ENCODE results near the gene TOR2A. TPM values are rescaled to one million over a fixed set of nuclear protein-coding genes. Genes with fewer than 3 reads are reported as not detected.

TOR2A gene
- polyA plus RNA-seq, 3 donors: 57.4 to 63.8 (median 60.0) TPM

- Mint-ChIP-seq H3K36me3 (no peaks in the 10 kb centered on the region), H3K4me3 (no peak overlapping the region), H3K4me1 (no peaks in the 10 kb centered on the region), H3K27me3 (ENCODE audit: low read depth in 3 of 3) (peaks cover 2 to 7% (median 2%) of the 10 kb centered on the region in 3 donors), H3K9me3 (peaks cover 0 to 2% (median 0%) of the 10 kb centered on the region in 7 donors), H3K27ac (peak overlapping the region in 1 of 7 donors; percentile 42)
- Histone ChIP-seq H3K79me2 (ENCODE audit: insufficient read depth, low read length) (no peaks in the 10 kb centered on the region), H3K27ac (ENCODE audit: low read depth in 1 of 2, low read length in 2 of 2) (no peak overlapping the region), H3K9me3 (replicated peaks in 1 of 2; ENCODE audit: control insufficient read depth in 1 of 2, insufficient read depth in 1 of 2, low read length in 2 of 2) (no peaks in the 10 kb centered on the region), H3K4me3 (replicated peaks in 1 of 3; ENCODE audit: low read depth in 2 of 3, low read length in 3 of 3) (no peak overlapping the region), H3K4me1 (ENCODE audit: control insufficient read depth in 1 of 2, insufficient read depth in 2 of 2, low read length in 2 of 2) (no peaks in the 10 kb centered on the region), H4K20me1 (ENCODE audit: insufficient read depth, low read length) (no peaks in the 10 kb centered on the region), H3K36me3 (replicated peaks in 1 of 2; ENCODE audit: control insufficient read depth in 1 of 2, insufficient read depth in 2 of 2, low read length in 2 of 2) (no peaks in the 10 kb centered on the region), H3K4me2 (replicated peaks; ENCODE audit: extremely low read depth, low read length, poor library complexity, severe bottlenecking) (no peak overlapping the region), H2AFZ (ENCODE audit: insufficient read depth, low read depth, low read length, poor library complexity, severe bottlenecking) (no peak overlapping the region), H3K9ac (ENCODE audit: insufficient read depth, low read length, poor library complexity, severe bottlenecking) (no peak overlapping the region), H3K27me3 (ENCODE audit: control insufficient read depth in 2 of 2, insufficient read depth in 2 of 2, low read length in 2 of 2) (no peaks in the 10 kb centered on the region)
- no peak for DNase-seq
- WGBS (ENCODE audit: insufficient coverage): 97% methylated on average over 5 of the region's 6 CpGs
- TF ChIP-seq CTCF (IDR thresholded peaks at IDR 0.05): no peak
- intact Hi-C loops (cut with micrococcal nuclease): no loop called here
These were observed 48.4 kb downstream of the TOR2A start for GRCh38 chr9:127686461-127687393.

GRCh38 chr9:127684576-127684975 is 50.5 kb downstream of the TOR2A start:
- no peak overlapping the region for H3K4me3 Mint-ChIP-seq
- WGBS (ENCODE audit: insufficient coverage): 100% methylated on average over 3 of the region's 4 CpGs
- Histone ChIP-seq H3K4me2 (replicated peaks; ENCODE audit: extremely low read depth, low read length, poor library complexity, severe bottlenecking) (no peak overlapping the region), H3K27me3 (ENCODE audit: control insufficient read depth in 2 of 2, insufficient read depth in 2 of 2, low read length in 2 of 2) (no peaks in the 10 kb centered on the region), H3K27ac (ENCODE audit: low read depth in 1 of 2, low read length in 2 of 2) (no peak overlapping the region), H3K4me3 (replicated peaks in 1 of 3; ENCODE audit: low read depth in 2 of 3, low read length in 3 of 3) (no peak overlapping the region), H4K20me1 (ENCODE audit: insufficient read depth, low read length) (no peaks in the 10 kb centered on the region), H3K9ac (ENCODE audit: insufficient read depth, low read length, poor library complexity, severe bottlenecking) (no peak overlapping the region), H3K79me2 (ENCODE audit: insufficient read depth, low read length) (no peaks in the 10 kb centered on the region), H3K4me1 (ENCODE audit: control insufficient read depth in 1 of 2, insufficient read depth in 2 of 2, low read length in 2 of 2) (no peaks in the 10 kb centered on the region), H2AFZ (ENCODE audit: insufficient read depth, low read depth, low read length, poor library complexity, severe bottlenecking) (no peak overlapping the region), H3K36me3 (replicated peaks in 1 of 2; ENCODE audit: control insufficient read depth in 1 of 2, insufficient read depth in 2 of 2, low read length in 2 of 2) (no peaks in the 10 kb centered on the region), H3K9me3 (replicated peaks in 1 of 2; ENCODE audit: control insufficient read depth in 1 of 2, insufficient read depth in 1 of 2, low read length in 2 of 2) (no peaks in the 10 kb centered on the region)
- no peaks in the 10 kb centered on the region for H3K36me3 Mint-ChIP-seq
- H3K4me1 Mint-ChIP-seq: no peaks in the 10 kb centered on the region
- H3K27me3 Mint-ChIP-seq (ENCODE audit: low read depth in 3 of 3): peaks cover 0 to 6% (median 2%) of the 10 kb centered on the region in 3 donors
- no peak overlapping the region for H3K27ac Mint-ChIP-seq
- no peak for TF ChIP-seq CTCF (IDR thresholded peaks at IDR 0.05)
- peaks cover 0 to 1% (median 0%) of the 10 kb centered on the region in 7 donors for H3K9me3 Mint-ChIP-seq
- DNase-seq: no peak
- intact Hi-C loops (cut with micrococcal nuclease): no loop called here

Data from CD14-positive monocyte (primary cell).